Left hindlimb (tissue), 1 donor: Measurements from ENCODE around the gene DRG2.

Source experiments
- DNase-seq: peaks from one replicate; pipeline ENCODE4 v3.0.0-alpha.2; 2018

DRG2 gene

GRCh38 chr17:18144855-18145254 lies 57.1 kb downstream of the DRG2 start:
- no peak for DNase-seq

- DNase-seq, result no peak
Observed at GRCh38 chr17:18145811-18146210, 58.1 kb downstream of the DRG2 start.

GRCh38 chr17:18146259-18146658 lies 58.5 kb downstream of the DRG2 start:
- DNase-seq, result no peak

GRCh38 chr17:18146980-18147379 lies 59.2 kb downstream of the DRG2 start:
- no peak for DNase-seq

- no peak for DNase-seq
Observed at GRCh38 chr17:18148586-18148985, 60.8 kb downstream of the DRG2 start.

- DNase-seq, result no peak
Observed at GRCh38 chr17:18151290-18151689, 63.5 kb downstream of the DRG2 start.

GRCh38 chr17:18155179-18155578 lies 67.4 kb downstream of the DRG2 start:
- DNase-seq, result no peak

GRCh38 chr17:18156171-18156975 lies 68.6 kb downstream of the DRG2 start:
- no peak for DNase-seq

- peak; percentile 27 for DNase-seq
Observed at GRCh38 chr17:18156976-18157280, 69.2 kb downstream of the DRG2 start.
